GM19238 (cell line): ENCODE data around the gene GALNT8.
"Not testable (repeated sequence)": the region's sequence is repeated elsewhere in the genome, so short reads cannot be mapped to it uniquely, and the experiment has no call there.

ENCODE experiments used
- DNase-seq: peaks from one replicate; pipeline ENCODE4 v3.0.0; 2011; ENCODE audit warnings: low spot score; ENCODE audit not compliant: insufficient read length

Gene GALNT8, protein sequence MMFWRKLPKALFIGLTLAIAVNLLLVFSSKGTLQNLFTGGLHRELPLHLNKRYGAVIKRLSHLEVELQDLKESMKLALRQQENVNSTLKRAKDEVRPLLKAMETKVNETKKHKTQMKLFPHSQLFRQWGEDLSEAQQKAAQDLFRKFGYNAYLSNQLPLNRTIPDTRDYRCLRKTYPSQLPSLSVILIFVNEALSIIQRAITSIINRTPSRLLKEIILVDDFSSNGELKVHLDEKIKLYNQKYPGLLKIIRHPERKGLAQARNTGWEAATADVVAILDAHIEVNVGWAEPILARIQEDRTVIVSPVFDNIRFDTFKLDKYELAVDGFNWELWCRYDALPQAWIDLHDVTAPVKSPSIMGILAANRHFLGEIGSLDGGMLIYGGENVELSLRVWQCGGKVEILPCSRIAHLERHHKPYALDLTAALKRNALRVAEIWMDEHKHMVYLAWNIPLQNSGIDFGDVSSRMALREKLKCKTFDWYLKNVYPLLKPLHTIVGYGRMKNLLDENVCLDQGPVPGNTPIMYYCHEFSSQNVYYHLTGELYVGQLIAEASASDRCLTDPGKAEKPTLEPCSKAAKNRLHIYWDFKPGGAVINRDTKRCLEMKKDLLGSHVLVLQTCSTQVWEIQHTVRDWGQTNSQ

DNA sequence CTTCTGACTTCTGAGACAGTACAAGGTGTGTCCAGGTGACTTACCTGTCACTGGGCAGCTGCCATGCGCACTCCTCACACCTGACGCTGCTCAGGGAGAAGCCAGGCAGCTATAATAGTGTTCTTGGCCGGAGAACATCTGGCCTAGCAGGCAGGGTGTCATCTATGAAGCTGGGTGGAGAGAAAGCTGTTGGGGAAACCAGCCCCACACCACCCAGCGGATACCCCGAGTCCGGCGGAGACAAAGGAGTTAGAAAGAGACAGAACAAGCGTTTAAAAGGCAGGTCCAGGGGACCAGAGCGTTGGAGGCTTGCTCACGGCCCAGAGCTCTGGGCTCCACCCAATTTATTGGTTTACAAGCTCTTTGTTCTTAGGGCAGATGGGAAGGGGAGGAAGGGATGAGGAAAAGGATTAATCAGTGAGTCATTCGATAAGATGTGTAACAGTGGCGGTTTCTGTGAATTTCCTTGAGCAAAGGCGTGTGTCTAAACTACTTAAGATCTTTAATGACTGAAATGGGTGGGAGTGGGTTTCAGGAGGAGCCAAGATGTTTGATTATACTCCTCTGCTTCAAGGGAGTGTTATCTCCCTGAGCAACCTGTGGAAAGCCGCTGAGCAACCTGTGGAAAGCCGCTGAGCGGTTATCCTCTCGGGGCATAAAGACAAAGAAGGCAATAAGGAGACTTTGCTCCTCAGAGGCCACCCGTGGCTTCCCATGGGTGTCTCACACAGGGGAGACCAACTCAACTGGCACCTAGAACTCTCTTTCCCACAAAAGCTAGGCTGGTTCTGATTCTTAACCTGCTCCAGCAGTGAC lies at the start of gene GALNT8:
TSS of gene GALNT8 (plus strand) at position 580 of the 816 bp plus-strand sequence. CDS start 278 bp downstream, outside the sequence.
- no peak for DNase-seq

DNA sequence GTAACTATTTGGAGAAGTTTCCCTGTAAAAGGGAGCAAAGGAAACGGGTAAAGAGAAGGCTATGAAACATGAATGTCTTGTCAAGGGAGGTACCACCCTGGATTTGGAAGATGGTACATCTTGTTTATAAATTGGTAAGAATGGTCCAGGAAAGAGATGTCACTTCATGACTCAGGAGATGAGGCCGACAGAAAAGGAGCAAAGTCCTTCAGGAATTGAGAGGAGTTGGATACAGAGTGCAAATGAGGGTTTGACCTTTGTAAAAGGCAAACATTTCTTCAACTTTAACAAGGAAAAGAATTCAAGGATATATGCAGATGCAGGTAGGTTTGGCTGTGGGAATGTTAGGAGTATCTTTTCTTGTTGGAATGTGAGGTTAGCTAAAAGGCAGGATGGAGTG lies 40.5 kb upstream of the GALNT8 start:
- DNase-seq: no peak

DNA sequence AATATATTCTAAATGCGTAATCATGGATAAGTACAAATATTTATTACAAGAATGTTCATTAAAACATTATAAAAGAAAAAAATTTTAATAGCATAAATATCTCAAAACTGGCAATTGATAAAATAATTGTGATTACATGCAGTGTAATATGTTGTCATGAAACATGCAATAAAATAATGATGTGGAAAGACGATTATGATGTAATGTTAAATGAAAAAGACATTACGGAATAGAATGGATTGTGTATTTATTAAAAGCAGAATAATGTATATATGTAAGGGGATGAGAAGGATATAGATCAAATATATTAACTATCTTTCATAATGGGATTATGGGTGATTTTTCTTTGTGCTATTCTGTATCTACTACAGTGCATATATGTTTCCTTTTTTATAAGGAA lies 38.5 kb upstream of the GALNT8 start:
- no peak for DNase-seq

DNA sequence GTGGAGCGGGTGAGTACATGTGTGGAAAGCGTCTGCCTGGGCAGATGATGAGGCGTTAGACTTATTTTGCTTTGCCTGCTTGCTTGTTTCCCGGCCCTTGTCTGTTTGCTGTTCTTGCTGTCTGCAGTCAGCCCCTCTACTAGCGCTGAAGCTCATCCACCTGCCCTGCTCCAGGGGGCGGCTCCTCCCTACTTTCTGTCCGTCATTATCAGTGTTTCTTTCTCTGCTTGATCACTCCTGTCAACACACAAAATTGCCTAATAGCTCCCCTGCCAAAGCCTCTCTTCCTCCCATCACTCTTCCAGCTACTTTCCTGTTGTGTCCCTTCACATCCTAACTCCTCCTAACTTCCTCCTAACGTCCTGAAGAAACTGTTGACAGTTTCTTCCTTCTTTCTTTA lies 34.9 kb upstream of the GALNT8 start:
- DNase-seq: no peak

DNA sequence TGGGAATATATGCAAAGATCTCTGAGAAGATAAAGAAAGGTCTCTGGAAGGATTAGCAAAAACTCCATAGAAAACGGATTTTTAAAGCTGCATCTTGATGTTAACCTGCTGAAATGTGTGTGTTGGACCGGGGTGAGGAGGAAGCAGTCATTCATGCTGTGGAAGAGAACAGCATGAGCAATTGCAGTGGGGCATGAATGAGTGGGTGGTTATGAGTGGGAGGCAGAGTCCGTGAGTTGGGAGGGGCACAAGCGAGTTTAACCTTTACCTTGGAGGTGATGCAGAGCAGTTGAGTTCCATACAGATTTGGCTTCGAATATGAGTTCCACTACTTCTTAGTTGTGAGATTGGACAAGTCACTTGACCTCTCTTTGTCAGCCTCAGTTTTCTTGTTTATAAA lies 29.4 kb upstream of the GALNT8 start:
- no peak for DNase-seq

DNA sequence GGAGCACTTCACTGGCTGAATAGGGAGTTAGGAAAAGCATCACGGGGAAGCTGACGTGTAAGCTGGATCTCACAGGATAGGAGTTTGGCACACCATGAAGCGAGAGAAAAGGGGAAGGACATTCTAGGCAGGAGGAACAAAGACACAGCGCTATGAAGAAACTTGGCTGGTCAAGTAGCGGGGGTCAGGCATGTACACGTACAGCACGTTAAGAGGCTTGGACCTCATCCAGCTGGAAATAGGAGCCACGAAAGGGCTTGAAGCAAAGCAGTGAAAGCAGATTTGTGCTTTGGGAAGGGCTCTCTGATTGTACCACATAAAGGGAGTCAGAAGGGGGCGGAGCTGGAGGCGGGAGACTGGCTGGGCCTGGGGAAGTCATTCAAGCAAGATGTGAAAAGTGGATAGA lies 19.6 kb upstream of the GALNT8 start:
- no peak for DNase-seq

DNA sequence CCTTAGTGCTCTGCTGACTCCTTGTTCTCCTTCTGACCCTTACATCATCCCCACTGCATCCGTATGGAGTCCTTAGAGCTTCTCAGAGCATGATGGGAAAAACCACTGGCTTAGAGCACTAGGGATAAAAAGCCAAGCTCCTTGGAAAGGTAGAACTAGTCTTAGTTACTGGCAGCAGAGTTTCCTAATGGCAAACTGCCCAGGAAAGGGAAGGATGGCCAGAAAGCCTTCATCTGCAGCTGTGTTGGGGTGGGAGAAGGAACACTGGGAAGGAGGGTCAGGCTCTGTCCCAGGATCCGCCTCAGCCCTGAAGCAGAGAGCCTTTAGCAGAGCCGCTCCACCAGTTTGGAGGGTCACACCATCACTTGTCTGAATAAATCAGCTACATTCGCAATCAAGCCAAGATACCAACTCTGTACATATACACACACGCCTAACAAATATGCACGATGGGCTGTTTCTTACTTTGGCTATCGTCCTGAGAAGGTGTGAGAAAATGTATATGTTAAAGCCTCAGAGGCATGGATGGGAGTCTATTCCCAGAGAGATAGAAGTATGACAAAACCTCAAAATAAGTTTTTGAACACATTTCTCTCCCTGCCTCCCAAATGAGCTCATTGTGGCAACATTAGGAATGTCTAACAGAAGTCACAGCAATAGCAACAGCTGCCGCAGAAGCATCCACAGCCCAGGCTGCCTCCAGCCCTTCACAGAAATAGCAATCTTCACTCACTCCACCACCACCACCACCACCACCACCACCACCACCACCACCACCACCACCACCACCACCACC lies 18.6 kb upstream of the GALNT8 start:
- no peak for DNase-seq

DNA sequence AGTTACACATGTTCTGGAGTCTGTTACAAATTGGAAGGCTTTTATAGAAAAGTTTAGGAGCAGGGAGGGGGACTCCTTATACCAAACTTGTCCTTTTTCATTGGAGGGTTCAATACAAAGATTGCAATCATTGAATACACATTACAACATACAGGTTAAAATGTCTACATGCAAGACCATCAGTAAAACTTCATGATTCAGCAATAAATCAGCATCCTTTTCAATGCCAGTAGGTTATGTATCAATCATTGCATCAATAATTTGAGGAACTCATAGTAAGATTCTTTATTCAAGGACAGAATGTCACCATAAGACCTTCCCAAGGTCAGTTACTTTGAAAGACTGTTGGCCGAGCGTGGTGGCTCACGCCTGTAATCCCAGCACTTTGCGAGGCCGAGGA lies 16.5 kb upstream of the GALNT8 start:
- no peak for DNase-seq

DNA sequence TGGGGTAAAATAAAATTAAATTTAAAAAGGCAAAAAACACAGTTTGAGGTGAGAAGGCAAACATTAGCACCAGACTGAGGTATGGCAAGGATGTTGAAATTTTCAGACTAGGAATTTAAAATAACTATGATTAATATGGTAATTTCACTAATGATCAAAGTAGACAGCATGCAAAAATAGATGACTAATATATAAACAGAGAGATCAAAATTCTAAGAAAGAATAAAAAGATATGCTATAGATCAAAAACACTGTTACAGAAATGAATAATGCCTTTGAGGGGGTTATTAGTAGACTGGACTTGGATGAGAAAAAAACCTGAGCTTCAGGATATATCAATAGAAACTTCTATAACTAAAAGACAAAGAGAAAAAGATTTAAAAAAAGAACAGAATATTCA lies 14.4 kb upstream of the GALNT8 start:
- no peak for DNase-seq

DNA sequence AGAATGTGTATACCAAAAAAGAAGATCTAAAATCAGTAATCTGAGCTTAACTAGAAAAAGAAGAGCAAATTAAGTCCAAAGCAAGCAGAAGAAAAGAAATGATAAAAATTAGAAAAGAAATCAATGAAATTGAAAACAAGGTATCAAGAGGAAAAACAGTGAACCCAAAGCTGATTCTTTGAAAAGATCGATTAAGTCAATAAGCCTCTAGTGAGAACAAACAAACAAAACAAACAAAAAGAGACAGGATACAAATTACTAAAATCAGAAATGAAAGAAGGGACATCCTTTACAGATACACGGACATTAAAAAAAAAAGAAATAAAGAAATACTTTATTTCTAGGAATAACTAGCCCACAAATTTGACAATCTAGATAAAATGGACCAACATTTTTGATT lies 12.9 kb upstream of the GALNT8 start:
- no peak for DNase-seq

DNA sequence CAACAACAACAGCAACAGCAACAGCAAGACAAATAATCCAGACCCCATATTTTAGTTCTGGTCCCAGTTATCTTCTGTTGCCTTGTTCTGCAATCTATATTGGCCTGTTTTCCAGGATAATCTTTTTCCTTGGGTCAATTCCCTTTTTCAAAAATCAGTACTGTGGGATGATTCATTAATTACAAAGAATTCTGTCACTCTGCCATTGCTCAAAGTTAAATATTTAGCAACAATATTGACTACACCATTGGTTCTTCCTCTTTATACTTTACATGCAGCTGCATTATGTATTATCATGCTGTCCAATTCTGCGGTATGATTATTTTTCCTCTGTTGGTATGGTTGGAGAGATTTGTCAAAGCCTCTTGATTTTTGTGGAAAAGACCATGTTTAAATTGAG lies 10.1 kb upstream of the GALNT8 start:
- no peak for DNase-seq

DNA sequence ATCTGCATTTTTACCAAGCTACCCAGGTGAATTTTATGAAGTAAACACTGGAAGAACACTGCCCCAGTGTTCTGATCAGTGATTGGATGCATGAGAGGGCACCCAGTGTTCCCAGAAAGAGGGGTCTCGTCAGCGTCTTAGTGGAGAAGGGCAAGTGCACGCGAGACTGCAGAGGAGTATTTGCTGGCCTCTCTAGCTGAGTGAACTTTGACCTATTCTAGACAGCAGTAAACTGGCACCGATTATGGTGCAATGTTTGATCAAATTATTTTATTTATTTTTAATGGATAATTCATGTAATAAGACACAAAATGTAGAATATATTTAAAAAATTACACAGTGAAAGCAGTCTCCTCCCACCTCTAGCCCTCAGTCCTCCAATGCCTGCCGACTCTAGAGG lies 5.3 kb upstream of the GALNT8 start:
- no peak for DNase-seq

DNA sequence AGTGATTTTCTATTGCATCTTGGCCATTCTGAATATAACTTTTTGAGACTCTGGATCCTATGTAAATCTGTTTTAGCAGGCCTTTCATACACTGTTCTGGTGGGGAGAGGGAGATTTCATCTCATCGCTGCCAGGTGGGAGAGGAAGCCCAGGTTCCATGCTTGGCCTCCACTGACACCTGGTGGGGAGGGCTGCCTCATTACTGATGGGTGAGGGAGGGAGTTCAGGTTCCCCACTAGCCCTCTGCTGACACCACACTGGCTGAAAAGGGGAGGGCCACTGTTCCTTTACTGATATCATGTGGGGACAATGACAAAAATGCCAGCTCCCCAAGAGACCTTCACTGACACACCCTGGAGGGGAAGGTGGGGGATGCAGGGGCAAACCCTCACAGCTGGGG lies 2.4 kb upstream of the GALNT8 start:
- DNase-seq: no peak

DNA sequence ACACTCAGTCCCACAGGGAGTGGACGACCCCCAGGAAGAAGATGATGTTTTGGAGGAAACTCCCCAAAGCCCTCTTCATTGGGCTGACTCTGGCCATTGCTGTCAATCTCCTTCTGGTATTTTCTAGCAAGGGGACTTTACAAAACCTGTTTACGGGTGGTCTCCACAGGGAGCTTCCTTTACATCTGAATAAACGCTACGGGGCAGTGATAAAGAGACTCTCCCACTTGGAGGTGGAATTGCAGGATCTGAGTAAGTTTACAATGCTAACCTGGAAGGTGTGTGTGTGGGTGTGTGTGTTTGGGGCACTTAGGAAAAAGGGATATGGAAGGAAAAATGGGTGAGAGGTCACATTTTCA lies 416 bp downstream of the GALNT8 start:
- DNase-seq: no peak

DNA sequence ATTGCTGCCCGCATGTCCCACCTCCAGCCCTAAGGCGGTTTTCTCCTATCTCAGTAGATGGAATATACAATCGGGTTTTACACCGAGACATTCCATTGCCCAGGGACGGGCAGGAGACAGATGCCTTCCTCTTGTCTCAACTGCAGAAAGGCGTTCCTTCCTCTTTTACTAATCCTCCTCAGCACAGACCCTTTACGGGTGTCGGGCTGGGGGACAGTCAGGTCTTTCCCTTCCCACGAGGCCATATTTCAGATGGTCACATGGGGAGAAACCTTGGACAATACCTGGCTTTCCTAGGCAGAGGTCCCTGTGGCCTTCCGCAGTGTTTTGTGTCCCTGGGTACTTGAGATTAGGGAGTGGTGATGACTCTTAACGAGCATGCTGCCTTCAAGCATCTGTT lies 1.4 kb downstream of the GALNT8 start:
- not testable (repeated sequence) for DNase-seq

DNA sequence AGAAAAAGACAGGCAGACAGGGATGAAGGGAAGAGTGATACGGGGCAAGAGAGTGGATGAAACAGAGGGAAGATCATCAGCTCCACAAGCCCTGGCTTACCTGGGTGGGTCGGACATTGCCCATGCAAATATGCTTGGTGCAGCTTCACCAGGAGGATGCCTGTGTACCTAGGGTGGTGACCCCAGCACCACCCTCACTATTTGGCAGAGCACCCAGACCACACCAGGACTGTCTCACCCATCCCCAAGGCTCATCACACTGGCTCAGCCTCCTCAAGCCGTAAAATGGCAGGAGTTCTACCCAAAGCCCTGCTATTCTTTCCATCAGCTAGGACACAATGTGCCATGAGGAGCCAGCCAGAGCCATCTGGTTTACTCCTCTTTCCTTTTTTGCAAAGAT lies 3.0 kb downstream of the GALNT8 start:
- DNase-seq: no peak

DNA sequence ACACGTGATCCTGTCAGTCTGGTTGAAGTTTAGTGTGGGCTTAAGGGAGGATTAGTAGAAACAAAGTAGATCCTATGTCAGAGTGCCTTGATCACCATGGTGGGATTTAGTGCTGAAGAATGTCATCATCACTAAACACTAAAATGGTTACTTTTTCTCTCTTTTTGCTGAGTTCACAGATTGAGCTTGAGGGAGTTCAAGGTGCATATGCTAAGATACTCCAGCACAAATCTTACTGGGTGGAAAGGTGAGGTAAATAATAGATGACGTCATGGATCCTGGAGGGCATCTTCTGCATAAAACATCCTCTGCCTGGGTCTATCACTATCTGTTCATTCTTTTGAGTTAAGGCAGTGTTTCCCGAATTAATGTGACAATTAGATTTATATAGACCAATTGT lies 4.9 kb downstream of the GALNT8 start:
- DNase-seq: no peak

DNA sequence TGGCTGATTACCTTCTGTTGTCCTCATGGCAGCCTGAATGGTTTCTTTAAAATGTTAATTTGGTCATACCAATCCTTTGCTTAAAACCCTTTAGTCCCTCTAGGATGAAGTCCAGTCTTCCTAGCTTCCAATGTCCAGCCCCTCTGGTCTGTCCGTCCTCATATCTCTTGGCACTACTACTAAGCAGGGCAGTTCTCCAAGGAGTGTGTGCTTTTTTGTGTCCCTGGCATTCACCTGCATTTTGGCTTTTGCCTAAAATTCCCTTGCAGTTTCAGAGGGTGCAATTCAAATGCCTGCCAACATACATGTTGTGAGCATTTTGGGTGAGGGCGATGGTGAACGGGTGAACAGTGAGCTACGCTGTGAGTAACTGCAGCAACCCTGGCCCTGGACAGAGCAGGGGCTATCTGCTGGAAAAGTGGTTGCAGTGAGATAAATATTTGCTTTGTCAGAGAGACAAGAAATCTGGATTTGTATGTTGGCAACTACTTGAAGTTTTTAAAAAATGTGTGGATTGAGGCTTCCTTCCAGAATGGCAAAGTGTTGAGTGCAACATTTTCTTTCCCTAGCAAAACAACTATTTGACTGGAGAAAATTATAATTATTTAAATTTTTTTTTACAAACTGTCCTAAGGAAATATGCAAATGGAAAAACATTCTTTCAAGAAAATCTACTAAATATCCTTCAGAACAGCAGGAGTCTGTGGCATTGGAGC lies 14.6 kb downstream of the GALNT8 start:
- no peak for DNase-seq

DNA sequence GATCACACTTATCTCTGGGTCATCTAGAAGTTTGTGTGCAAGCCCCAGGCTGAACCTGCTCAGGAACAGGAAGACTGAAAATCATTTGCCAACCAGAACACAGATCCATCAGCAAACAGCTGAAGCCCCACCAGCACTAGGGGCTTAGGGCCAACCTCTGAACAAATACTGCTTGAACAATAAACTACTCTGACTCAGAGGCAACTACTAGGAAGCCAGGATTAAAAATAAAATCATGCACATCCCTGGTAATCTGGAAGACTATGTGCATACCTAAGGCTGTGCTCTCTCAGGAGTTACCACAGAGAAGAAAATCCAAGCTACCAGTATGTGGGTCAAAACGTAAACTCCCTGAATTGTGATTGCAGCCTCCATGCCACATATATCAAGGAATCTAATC lies 15.9 kb downstream of the GALNT8 start:
- DNase-seq: no peak

DNA sequence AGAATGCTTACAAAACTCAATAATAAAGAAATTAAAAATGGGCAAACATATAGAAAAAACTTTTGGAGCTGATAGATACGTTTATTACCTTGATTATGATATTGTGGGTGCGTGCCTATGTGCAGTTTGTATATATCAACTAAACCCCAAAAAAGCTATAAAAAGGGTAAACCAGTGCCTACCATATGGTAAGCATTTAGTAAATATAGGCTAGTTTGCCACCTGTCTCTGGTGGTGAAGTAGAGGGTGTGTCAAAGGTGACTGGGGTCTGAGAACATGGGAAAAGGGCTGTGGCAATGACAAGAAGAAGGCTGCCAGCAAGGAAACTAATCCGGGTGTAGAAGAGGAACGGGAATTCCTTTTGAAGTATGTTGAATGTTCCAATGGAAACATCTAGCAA lies 18.3 kb downstream of the GALNT8 start:
- DNase-seq: no peak

DNA sequence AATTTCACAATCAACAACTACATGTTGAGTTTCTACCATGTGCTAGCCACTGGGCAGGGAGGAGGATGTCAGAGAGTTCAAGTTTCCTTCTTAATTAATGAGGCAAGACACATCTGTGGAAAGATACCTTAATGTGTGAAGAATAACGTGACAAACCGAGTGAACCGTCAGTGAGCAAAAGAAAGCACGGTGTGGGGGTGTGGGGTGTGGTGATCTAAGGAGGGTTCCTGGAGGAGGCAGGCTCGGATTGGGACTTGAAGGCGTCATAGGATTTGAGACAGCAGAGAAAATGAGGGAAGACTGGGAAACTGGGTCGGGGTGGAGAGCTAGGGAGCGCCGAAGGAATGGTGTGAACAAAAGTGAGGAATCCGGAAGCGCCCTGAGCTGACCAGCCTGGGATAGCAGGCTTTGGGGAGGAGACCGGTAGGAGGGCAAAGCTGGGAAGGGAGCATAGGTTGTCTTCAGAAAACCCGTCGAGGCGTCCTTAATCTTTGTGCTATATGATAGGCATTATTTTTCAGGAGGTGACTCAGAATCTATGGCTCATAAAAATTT lies 22.3 kb downstream of the GALNT8 start:
- DNase-seq: no peak
